HEK293 (cell line): ENCODE data around the gene DLX5.

Experiments used
- CTCF ChIA-PET: fragments of 350-600 bp; formaldehyde crosslinking; extraction: SDS; loops from one replicate; lab custom pipeline; 2021; ENCODE audit warnings: antibody characterized with exemption; lab: Yijun Ruan, JAX
- POLR2A ChIA-PET: fragments of 300-600 bp; formaldehyde crosslinking; extraction: SDS; loops from one replicate; lab custom pipeline; 2020; ENCODE audit warnings: antibody characterized with exemption, inconsistent platforms; lab: Yijun Ruan, JAX
- H3K27ac ChIP-seq: fragments of 200-500 bp; sonication (Bioruptor generic); 2 replicates; pipeline ENCODE4 v1.5.1; 2014; ENCODE audit warnings: low read depth, low read length, control low read depth, inconsistent platforms; ENCODE audit errors: extremely low read depth
- H3K36me3 ChIP-seq, 2 experiments: fragments of 200-500 bp in 1 of 2; sonication (Bioruptor generic) in 1 of 2; 1 replicate in 1 of 2; 2 replicates in 1 of 2; pipeline ENCODE4 v1.5.1; 2014 to 2017; ENCODE audit warnings: inconsistent platforms in 2 of 2, low read length in 2 of 2; ENCODE audit not compliant: control insufficient read depth in 2 of 2, insufficient read depth in 1 of 2
- H3K4me1 ChIP-seq: fragments of 200-500 bp; sonication (Bioruptor generic); 2 replicates; pipeline ENCODE4 v1.5.1; 2014; ENCODE audit warnings: mild to moderate bottlenecking, low read length, inconsistent platforms; ENCODE audit not compliant: control insufficient read depth, insufficient read depth
- H3K4me3 ChIP-seq: 2 replicates; pipeline ENCODE4 v1.5.1; 2011; ENCODE audit warnings: low read depth, mild to moderate bottlenecking, control low read depth, low read length, moderate library complexity
- H3K9me3 ChIP-seq: fragments of 200-500 bp; sonication (Bioruptor generic); 2 replicates; pipeline ENCODE4 v1.5.1; 2014; ENCODE audit warnings: low read depth, low read length, inconsistent platforms; ENCODE audit not compliant: control insufficient read depth, insufficient read depth
- BCL11A ChIP-seq: fragments of 450-650 bp; formaldehyde crosslinking; IDR thresholded peaks from 2 replicates; pipeline ENCODE4 v1.5.1; 2016; ENCODE audit warnings: low read depth, missing biosample characterization, missing genetic modification characterization
- BCL11B ChIP-seq: fragments of 450-650 bp; formaldehyde crosslinking; IDR thresholded peaks from 2 replicates; pipeline ENCODE4 v1.5.1; 2016; ENCODE audit warnings: low read depth, missing biosample characterization, missing genetic modification characterization
- FEZF1 ChIP-seq: fragments of 450-650 bp; formaldehyde crosslinking; IDR thresholded peaks from 2 replicates; pipeline ENCODE4 v1.5.1; 2016; ENCODE audit warnings: missing biosample characterization, missing genetic modification characterization
- IKZF3 ChIP-seq: fragments of 450-650 bp; IDR thresholded peaks from 2 replicates; pipeline ENCODE4 v1.5.0; 2018; ENCODE audit warnings: missing biosample characterization, mild to moderate bottlenecking, missing genetic modification characterization, moderate library complexity
- MEIS1 ChIP-seq: sonication (generic); formaldehyde crosslinking; IDR thresholded peaks from 2 replicates; pipeline ENCODE4 v1.8.1; 2022; ENCODE audit warnings: missing genetic modification reagents, mild to moderate bottlenecking, borderline replicate concordance
- ZBTB1 ChIP-seq: fragments of 450-650 bp; formaldehyde crosslinking; IDR thresholded peaks from 2 replicates; pipeline ENCODE4 v1.5.1; 2016; ENCODE audit warnings: missing biosample characterization, missing genetic modification characterization
- ZBTB20 ChIP-seq: fragments of 450-650 bp; formaldehyde crosslinking; IDR thresholded peaks from 2 replicates; pipeline ENCODE4 v1.5.1; 2016; ENCODE audit warnings: missing biosample characterization, missing genetic modification characterization
- ZBTB21 ChIP-seq: fragments of 450-650 bp; formaldehyde crosslinking; IDR thresholded peaks from 2 replicates; pipeline ENCODE4 v1.5.1; 2017; ENCODE audit warnings: missing biosample characterization, missing genetic modification characterization
- ZBTB49 ChIP-seq: fragments of 450-650 bp; formaldehyde crosslinking; IDR thresholded peaks from 2 replicates; pipeline ENCODE4 v1.5.1; 2016; ENCODE audit warnings: missing biosample characterization, missing genetic modification characterization, low read depth
- ZEB2 ChIP-seq: fragments of 450-650 bp; formaldehyde crosslinking; IDR thresholded peaks from 2 replicates; pipeline ENCODE4 v1.5.1; 2016; ENCODE audit warnings: missing biosample characterization, missing genetic modification characterization
- ZNF175 ChIP-seq: fragments of 450-650 bp; formaldehyde crosslinking; IDR thresholded peaks from 2 replicates; pipeline ENCODE4 v1.5.1; 2016; ENCODE audit warnings: missing biosample characterization, missing genetic modification characterization
- ZNF266 ChIP-seq: fragments of 450-650 bp; formaldehyde crosslinking; IDR thresholded peaks from 2 replicates; pipeline ENCODE4 v1.5.1; 2016; ENCODE audit warnings: missing biosample characterization, missing genetic modification characterization, low read depth
- ZNF292 ChIP-seq: fragments of 450-650 bp; formaldehyde crosslinking; IDR thresholded peaks from 2 replicates; pipeline ENCODE4 v1.5.1; 2016; ENCODE audit warnings: low read depth, missing biosample characterization, missing genetic modification characterization, borderline replicate concordance
- ZNF37A ChIP-seq: fragments of 450-650 bp; IDR thresholded peaks from 2 replicates; pipeline ENCODE4 v1.5.1; 2018; ENCODE audit warnings: missing biosample characterization, missing genetic modification characterization
- ZNF426 ChIP-seq: fragments of 450-650 bp; formaldehyde crosslinking; IDR thresholded peaks from 2 replicates; pipeline ENCODE4 v1.5.1; 2017; ENCODE audit warnings: missing biosample characterization, missing genetic modification characterization, mild to moderate bottlenecking, inconsistent platforms, moderate library complexity
- ZNF555 ChIP-seq: fragments of 450-650 bp; formaldehyde crosslinking; conservative IDR thresholded peaks from 2 replicates; pipeline ENCODE4 v1.5.1; 2017; ENCODE audit warnings: missing biosample characterization, mild to moderate bottlenecking, missing genetic modification characterization, inconsistent platforms
- ZNF600 ChIP-seq: fragments of 450-650 bp; formaldehyde crosslinking; IDR thresholded peaks from 2 replicates; pipeline ENCODE4 v1.5.1; 2016; ENCODE audit warnings: missing biosample characterization, missing genetic modification characterization
- ZNF624 ChIP-seq: fragments of 450-650 bp; formaldehyde crosslinking; IDR thresholded peaks from 2 replicates; pipeline ENCODE4 v1.5.1; 2017; ENCODE audit warnings: missing biosample characterization, missing genetic modification characterization
- ZNF670 ChIP-seq: fragments of 450-650 bp; formaldehyde crosslinking; IDR thresholded peaks from 2 replicates; pipeline ENCODE4 v1.5.1; 2016; ENCODE audit warnings: missing biosample characterization, missing genetic modification characterization, low read depth
- ZNF791 ChIP-seq: fragments of 450-650 bp; formaldehyde crosslinking; IDR thresholded peaks from 2 replicates; pipeline ENCODE4 v1.5.1; 2016; ENCODE audit warnings: missing biosample characterization, missing genetic modification characterization
- ZNF792 ChIP-seq: fragments of 450-650 bp; formaldehyde crosslinking; IDR thresholded peaks from 2 replicates; pipeline ENCODE4 v1.5.1; 2016; ENCODE audit warnings: missing biosample characterization, missing genetic modification characterization
- ZNF843 ChIP-seq: fragments of 450-650 bp; formaldehyde crosslinking; IDR thresholded peaks from 2 replicates; pipeline ENCODE4 v1.5.1; 2016; ENCODE audit warnings: missing biosample characterization, missing genetic modification characterization
- ZSCAN23 ChIP-seq: fragments of 450-650 bp; formaldehyde crosslinking; IDR thresholded peaks from 2 replicates; pipeline ENCODE4 v1.5.1; 2016; ENCODE audit warnings: missing biosample characterization, missing genetic modification characterization
- ZXDB ChIP-seq: fragments of 450-650 bp; formaldehyde crosslinking; IDR thresholded peaks from 2 replicates; pipeline ENCODE4 v1.5.1; 2016; ENCODE audit warnings: missing biosample characterization, missing genetic modification characterization
- TF ChIP-seq, protein P1 (sequence below): fragments of 450-650 bp; formaldehyde crosslinking; IDR thresholded peaks from 2 replicates; pipeline ENCODE4 v1.5.1; 2016; ENCODE audit warnings: missing biosample characterization, missing genetic modification characterization
- TF ChIP-seq, protein P2 (sequence below): fragments of 450-650 bp; formaldehyde crosslinking; IDR thresholded peaks from 2 replicates; pipeline ENCODE4 v1.5.1; 2016; ENCODE audit warnings: missing biosample characterization, missing genetic modification characterization
- TF ChIP-seq, protein P3 (sequence below): fragments of 450-650 bp; formaldehyde crosslinking; IDR thresholded peaks from 2 replicates; pipeline ENCODE4 v1.5.1; 2016; ENCODE audit warnings: missing biosample characterization, missing genetic modification characterization
- TF ChIP-seq, protein P4 (sequence below): fragments of 450-650 bp; formaldehyde crosslinking; IDR thresholded peaks from 2 replicates; pipeline ENCODE4 v1.5.1; 2016; ENCODE audit warnings: missing biosample characterization, missing genetic modification characterization

DLX5 gene

DNA sequence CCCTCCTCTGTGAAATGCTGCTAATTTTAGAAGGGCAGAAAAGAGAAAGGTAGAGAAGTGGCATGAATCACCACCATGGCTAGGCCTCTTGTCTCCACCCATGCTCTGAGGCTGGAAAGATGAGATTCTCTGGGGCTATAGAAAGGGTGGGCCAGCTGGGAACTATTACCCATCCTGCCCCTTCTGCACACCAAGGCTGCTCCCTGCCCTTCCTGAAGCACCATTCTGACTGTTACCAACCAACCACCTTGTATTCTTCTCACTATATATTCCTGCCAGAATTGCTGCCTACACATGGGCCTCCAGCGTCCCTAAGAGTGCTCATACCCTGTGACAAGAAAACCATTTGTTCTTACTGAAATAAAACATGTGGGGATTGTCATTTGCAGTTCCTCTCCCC is 30.7 kb downstream of the DLX5 start:
- H3K4me1 ChIP-seq: no peaks in the 10 kb centered on the region
- TF ChIP-seq ZNF791 (tag by site-specific recombination) (no peak), ZNF792 (tag by site-specific recombination) (no peak), ZNF670 (no peak), ZNF555 (tag by site-specific recombination) (no peak), ZEB2 (tag by site-specific recombination) (no peak), ZNF426 (tag by site-specific recombination) (no peak), ZNF843 (tag by site-specific recombination) (no peak), ZBTB1 (tag by site-specific recombination) (no peak), ZNF624 (tag by site-specific recombination) (no peak), ZSCAN23 (tag by site-specific recombination) (no peak), ZNF175 (tag by site-specific recombination) (no peak), ZXDB (tag by site-specific recombination) (no peak), ZNF600 (tag by site-specific recombination) (no peak), FEZF1 (tag by site-specific recombination) (no peak), ZNF37A (tag by site-specific recombination) (no peak), ZNF292 (tag by site-specific recombination) (no peak)
- TF ChIP-seq, protein P1, sequence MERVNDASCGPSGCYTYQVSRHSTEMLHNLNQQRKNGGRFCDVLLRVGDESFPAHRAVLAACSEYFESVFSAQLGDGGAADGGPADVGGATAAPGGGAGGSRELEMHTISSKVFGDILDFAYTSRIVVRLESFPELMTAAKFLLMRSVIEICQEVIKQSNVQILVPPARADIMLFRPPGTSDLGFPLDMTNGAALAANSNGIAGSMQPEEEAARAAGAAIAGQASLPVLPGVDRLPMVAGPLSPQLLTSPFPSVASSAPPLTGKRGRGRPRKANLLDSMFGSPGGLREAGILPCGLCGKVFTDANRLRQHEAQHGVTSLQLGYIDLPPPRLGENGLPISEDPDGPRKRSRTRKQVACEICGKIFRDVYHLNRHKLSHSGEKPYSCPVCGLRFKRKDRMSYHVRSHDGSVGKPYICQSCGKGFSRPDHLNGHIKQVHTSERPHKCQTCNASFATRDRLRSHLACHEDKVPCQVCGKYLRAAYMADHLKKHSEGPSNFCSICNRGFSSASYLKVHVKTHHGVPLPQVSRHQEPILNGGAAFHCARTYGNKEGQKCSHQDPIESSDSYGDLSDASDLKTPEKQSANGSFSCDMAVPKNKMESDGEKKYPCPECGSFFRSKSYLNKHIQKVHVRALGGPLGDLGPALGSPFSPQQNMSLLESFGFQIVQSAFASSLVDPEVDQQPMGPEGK: no peak
- TF ChIP-seq, protein P2, sequence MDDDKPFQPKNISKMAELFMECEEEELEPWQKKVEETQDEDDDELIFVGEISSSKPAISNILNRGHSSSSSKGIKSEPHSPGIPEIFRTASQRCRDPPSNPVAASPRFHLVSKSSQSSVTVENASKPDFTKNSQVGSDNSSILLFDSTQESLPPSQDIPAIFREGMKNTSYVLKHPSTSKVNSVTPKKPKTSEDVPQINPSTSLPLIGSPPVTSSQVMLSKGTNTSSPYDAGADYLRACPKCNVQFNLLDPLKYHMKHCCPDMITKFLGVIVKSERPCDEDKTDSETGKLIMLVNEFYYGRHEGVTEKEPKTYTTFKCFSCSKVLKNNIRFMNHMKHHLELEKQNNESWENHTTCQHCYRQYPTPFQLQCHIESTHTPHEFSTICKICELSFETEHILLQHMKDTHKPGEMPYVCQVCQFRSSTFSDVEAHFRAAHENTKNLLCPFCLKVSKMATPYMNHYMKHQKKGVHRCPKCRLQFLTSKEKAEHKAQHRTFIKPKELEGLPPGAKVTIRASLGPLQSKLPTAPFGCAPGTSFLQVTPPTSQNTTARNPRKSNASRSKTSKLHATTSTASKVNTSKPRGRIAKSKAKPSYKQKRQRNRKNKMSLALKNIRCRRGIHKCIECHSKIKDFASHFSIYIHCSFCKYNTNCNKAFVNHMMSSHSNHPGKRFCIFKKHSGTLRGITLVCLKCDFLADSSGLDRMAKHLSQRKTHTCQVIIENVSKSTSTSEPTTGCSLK (tag by site-specific recombination): no peak
- TF ChIP-seq, protein P3, sequence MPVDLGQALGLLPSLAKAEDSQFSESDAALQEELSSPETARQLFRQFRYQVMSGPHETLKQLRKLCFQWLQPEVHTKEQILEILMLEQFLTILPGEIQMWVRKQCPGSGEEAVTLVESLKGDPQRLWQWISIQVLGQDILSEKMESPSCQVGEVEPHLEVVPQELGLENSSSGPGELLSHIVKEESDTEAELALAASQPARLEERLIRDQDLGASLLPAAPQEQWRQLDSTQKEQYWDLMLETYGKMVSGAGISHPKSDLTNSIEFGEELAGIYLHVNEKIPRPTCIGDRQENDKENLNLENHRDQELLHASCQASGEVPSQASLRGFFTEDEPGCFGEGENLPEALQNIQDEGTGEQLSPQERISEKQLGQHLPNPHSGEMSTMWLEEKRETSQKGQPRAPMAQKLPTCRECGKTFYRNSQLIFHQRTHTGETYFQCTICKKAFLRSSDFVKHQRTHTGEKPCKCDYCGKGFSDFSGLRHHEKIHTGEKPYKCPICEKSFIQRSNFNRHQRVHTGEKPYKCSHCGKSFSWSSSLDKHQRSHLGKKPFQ: no peak
- no peak overlapping the region for H3K27ac ChIP-seq
- H3K9me3 ChIP-seq: no peaks in the 10 kb centered on the region
- POLR2A ChIA-PET: no interaction called here
- CTCF ChIA-PET: interaction anchor here (2.3 kb wide), 1 partner anchor 33 kb away, joined by 10 read pairs; no protein-coding TSS in a partner anchor
- H3K36me3 ChIP-seq: no peaks in the 10 kb centered on the region
- no peak overlapping the region for H3K4me3 ChIP-seq

- Histone ChIP-seq H3K4me1 (peaks cover 3% of the 10 kb centered on the region; the same call in 1 of the 2 replicates), H3K27ac (no peak overlapping the region), H3K4me3 (no peak overlapping the region), H3K9me3 (no peaks in the 10 kb centered on the region), H3K36me3 (no peaks in the 10 kb centered on the region)
- ChIA-PET POLR2A (no interaction called here), CTCF (no interaction called here)
- TF ChIP-seq BCL11A (tag by site-specific recombination): no peak
- TF ChIP-seq BCL11B (tag by site-specific recombination): no peak
- no peak for TF ChIP-seq ZNF266 (tag by site-specific recombination)
- no peak for TF ChIP-seq ZBTB49 (tag by site-specific recombination)
- no peak for TF ChIP-seq ZBTB20 (tag by site-specific recombination)
- TF ChIP-seq, protein P4, sequence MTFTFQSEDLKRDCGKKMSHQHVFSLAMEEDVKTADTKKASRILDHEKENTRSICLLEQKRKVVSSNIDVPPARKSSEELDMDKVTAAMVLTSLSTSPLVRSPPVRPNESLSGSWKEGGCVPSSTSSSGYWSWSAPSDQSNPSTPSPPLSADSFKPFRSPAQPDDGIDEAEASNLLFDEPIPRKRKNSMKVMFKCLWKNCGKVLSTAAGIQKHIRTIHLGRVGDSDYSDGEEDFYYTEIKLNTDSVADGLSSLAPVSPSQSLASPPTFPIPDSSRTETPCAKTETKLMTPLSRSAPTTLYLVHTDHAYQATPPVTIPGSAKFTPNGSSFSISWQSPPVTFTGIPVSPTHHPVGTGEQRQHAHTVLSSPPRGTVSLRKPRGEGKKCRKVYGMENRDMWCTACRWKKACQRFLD: no peak
- TF ChIP-seq ZBTB21 (tag by site-specific recombination): no peak
- TF ChIP-seq MEIS1 (CRISPR knock-in tag): no peak
- TF ChIP-seq IKZF3: no peak
Observed at GRCh38 chr7:96993094-96993865, 31.4 kb downstream of the DLX5 start.
